Lower leg skin (tissue), 3 donors: ENCODE results near the gene MEI4.

Source experiments
- POLR2A ChIP-seq, 2 donors: fragments of 450-650 bp; IDR thresholded peaks; one replicate each; pipeline ENCODE4 v1.6.1; 2016 to 2017; ENCODE audit warnings: antibody characterized with exemption in 2 of 2, mild to moderate bottlenecking in 1 of 2, moderate library complexity in 1 of 2
- TF ChIP-seq, protein P1 (sequence below), 3 donors: fragments of 450-650 bp; IDR thresholded peaks; one replicate each; pipeline ENCODE4 v1.5.1; 2016; ENCODE audit warnings: antibody characterized with exemption in 3 of 3, mild to moderate bottlenecking in 3 of 3, moderate library complexity in 2 of 3

DNA sequence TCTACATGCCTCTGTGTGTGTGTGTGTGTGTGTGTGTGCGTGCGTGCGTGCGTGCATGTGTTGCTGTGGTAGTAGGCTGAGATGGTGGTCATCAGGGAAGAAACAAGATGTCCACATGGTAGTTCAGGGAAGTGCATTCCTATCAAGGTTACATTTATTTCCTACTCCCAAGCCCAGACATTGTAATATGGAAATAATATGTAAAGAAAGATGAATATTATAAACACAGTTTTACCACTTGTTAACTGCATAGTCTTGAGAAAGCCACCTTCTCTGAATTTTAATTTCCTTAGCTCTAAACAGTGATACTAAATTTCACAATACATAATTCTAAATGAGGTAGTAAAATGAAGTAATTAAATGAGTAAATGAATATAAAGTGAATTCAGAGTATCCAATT, 14.0 kb downstream of the MEI4 start:
- TF ChIP-seq, protein P1, sequence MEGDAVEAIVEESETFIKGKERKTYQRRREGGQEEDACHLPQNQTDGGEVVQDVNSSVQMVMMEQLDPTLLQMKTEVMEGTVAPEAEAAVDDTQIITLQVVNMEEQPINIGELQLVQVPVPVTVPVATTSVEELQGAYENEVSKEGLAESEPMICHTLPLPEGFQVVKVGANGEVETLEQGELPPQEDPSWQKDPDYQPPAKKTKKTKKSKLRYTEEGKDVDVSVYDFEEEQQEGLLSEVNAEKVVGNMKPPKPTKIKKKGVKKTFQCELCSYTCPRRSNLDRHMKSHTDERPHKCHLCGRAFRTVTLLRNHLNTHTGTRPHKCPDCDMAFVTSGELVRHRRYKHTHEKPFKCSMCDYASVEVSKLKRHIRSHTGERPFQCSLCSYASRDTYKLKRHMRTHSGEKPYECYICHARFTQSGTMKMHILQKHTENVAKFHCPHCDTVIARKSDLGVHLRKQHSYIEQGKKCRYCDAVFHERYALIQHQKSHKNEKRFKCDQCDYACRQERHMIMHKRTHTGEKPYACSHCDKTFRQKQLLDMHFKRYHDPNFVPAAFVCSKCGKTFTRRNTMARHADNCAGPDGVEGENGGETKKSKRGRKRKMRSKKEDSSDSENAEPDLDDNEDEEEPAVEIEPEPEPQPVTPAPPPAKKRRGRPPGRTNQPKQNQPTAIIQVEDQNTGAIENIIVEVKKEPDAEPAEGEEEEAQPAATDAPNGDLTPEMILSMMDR (IDR thresholded peaks at IDR 0.05): no peak
- TF ChIP-seq POLR2A (IDR thresholded peaks at IDR 0.05): no peak
